HEK293 (cell line): ENCODE results near the gene IDI2.

Source experiments
- CTCF ChIA-PET: fragments of 350-600 bp; formaldehyde crosslinking; extraction: SDS; loops from one replicate; lab custom pipeline; 2021; ENCODE audit warnings: antibody characterized with exemption; lab: Yijun Ruan, JAX
- POLR2A ChIA-PET: fragments of 300-600 bp; formaldehyde crosslinking; extraction: SDS; loops from one replicate; lab custom pipeline; 2020; ENCODE audit warnings: antibody characterized with exemption, inconsistent platforms; lab: Yijun Ruan, JAX
- H3K27ac ChIP-seq: fragments of 200-500 bp; sonication (Bioruptor generic); 2 replicates; pipeline ENCODE4 v1.5.1; 2014; ENCODE audit warnings: low read depth, low read length, control low read depth, inconsistent platforms; ENCODE audit errors: extremely low read depth
- H3K36me3 ChIP-seq, 2 experiments: fragments of 200-500 bp in 1 of 2; sonication (Bioruptor generic) in 1 of 2; 1 replicate in 1 of 2; 2 replicates in 1 of 2; pipeline ENCODE4 v1.5.1; 2014 to 2017; ENCODE audit warnings: inconsistent platforms in 2 of 2, low read length in 2 of 2; ENCODE audit not compliant: control insufficient read depth in 2 of 2, insufficient read depth in 1 of 2
- H3K4me1 ChIP-seq: fragments of 200-500 bp; sonication (Bioruptor generic); 2 replicates; pipeline ENCODE4 v1.5.1; 2014; ENCODE audit warnings: mild to moderate bottlenecking, low read length, inconsistent platforms; ENCODE audit not compliant: control insufficient read depth, insufficient read depth
- H3K4me3 ChIP-seq: 2 replicates; pipeline ENCODE4 v1.5.1; 2011; ENCODE audit warnings: low read depth, mild to moderate bottlenecking, control low read depth, low read length, moderate library complexity
- H3K9me3 ChIP-seq: fragments of 200-500 bp; sonication (Bioruptor generic); 2 replicates; pipeline ENCODE4 v1.5.1; 2014; ENCODE audit warnings: low read depth, low read length, inconsistent platforms; ENCODE audit not compliant: control insufficient read depth, insufficient read depth
- EGR2 ChIP-seq: fragments of 450-650 bp; formaldehyde crosslinking; IDR thresholded peaks from 2 replicates; pipeline ENCODE4 v1.5.1; 2016; ENCODE audit warnings: low read depth, missing biosample characterization, missing genetic modification characterization
- HOXC10 ChIP-seq: sonication (generic); formaldehyde crosslinking; IDR thresholded peaks from 2 replicates; pipeline ENCODE4 v1.8.1; 2023; ENCODE audit warnings: mild to moderate bottlenecking, missing genetic modification reagents
- KLF9 ChIP-seq: fragments of 450-650 bp; formaldehyde crosslinking; IDR thresholded peaks from 2 replicates; pipeline ENCODE4 v1.5.1; 2016; ENCODE audit warnings: missing biosample characterization, missing genetic modification characterization, low read depth
- MEIS1 ChIP-seq: sonication (generic); formaldehyde crosslinking; IDR thresholded peaks from 2 replicates; pipeline ENCODE4 v1.8.1; 2022; ENCODE audit warnings: missing genetic modification reagents, mild to moderate bottlenecking, borderline replicate concordance
- REPIN1 ChIP-seq: fragments of 450-650 bp; formaldehyde crosslinking; IDR thresholded peaks from 2 replicates; pipeline ENCODE4 v1.5.1; 2017; ENCODE audit warnings: missing biosample characterization, missing genetic modification characterization, low read depth
- SETDB1 ChIP-seq: IDR thresholded peaks from one replicate; pipeline ENCODE4 v1.6.1; 2017; ENCODE audit warnings: mild to moderate bottlenecking, low read length, moderate library complexity, mixed read lengths; ENCODE audit not compliant: insufficient read length
- SP7 ChIP-seq: fragments of 450-650 bp; formaldehyde crosslinking; IDR thresholded peaks from 2 replicates; pipeline ENCODE4 v1.5.1; 2016; ENCODE audit warnings: missing biosample characterization, missing genetic modification characterization
- ZBTB17 ChIP-seq: fragments of 450-650 bp; formaldehyde crosslinking; IDR thresholded peaks from 2 replicates; pipeline ENCODE4 v1.5.1; 2016; ENCODE audit warnings: missing biosample characterization, missing genetic modification characterization
- ZBTB21 ChIP-seq: fragments of 450-650 bp; formaldehyde crosslinking; IDR thresholded peaks from 2 replicates; pipeline ENCODE4 v1.5.1; 2017; ENCODE audit warnings: missing biosample characterization, missing genetic modification characterization
- ZFP37 ChIP-seq: fragments of 450-650 bp; formaldehyde crosslinking; IDR thresholded peaks from 2 replicates; pipeline ENCODE4 v1.5.1; 2016; ENCODE audit warnings: missing biosample characterization, missing genetic modification characterization
- ZNF155 ChIP-seq: fragments of 450-650 bp; formaldehyde crosslinking; IDR thresholded peaks from 2 replicates; pipeline ENCODE4 v1.5.1; 2016; ENCODE audit warnings: missing biosample characterization, missing genetic modification characterization
- ZNF416 ChIP-seq: fragments of 450-650 bp; formaldehyde crosslinking; IDR thresholded peaks from 2 replicates; pipeline ENCODE4 v1.5.1; 2016; ENCODE audit warnings: missing biosample characterization, missing genetic modification characterization
- ZNF433 ChIP-seq: fragments of 450-650 bp; formaldehyde crosslinking; IDR thresholded peaks from 2 replicates; pipeline ENCODE4 v1.5.1; 2016; ENCODE audit warnings: missing biosample characterization, missing genetic modification characterization, low read depth
- ZNF558 ChIP-seq: fragments of 450-650 bp; formaldehyde crosslinking; IDR thresholded peaks from 2 replicates; pipeline ENCODE4 v1.5.1; 2016; ENCODE audit warnings: missing biosample characterization, missing genetic modification characterization
- ZNF560 ChIP-seq: fragments of 450-650 bp; formaldehyde crosslinking; IDR thresholded peaks from 2 replicates; pipeline ENCODE4 v1.5.1; 2017; ENCODE audit warnings: missing biosample characterization, missing genetic modification characterization, borderline replicate concordance
- ZNF626 ChIP-seq: fragments of 450-650 bp; sonication (Bioruptor Pico); formaldehyde crosslinking; IDR thresholded peaks from 2 replicates; pipeline ENCODE4 v1.5.1; 2018; ENCODE audit warnings: missing biosample characterization, missing genetic modification characterization, inconsistent platforms
- ZNF654 ChIP-seq: fragments of 450-650 bp; formaldehyde crosslinking; IDR thresholded peaks from 2 replicates; pipeline ENCODE4 v1.5.1; 2016; ENCODE audit warnings: low read depth, missing biosample characterization, missing genetic modification characterization
- ZNF660 ChIP-seq: fragments of 450-650 bp; IDR thresholded peaks from 2 replicates; pipeline ENCODE4 v1.5.1; 2018; ENCODE audit warnings: missing biosample characterization, mild to moderate bottlenecking, missing genetic modification characterization
- ZNF776 ChIP-seq: fragments of 450-650 bp; formaldehyde crosslinking; IDR thresholded peaks from 2 replicates; pipeline ENCODE4 v1.5.0; 2017; ENCODE audit warnings: missing biosample characterization, missing genetic modification characterization, borderline replicate concordance
- ZSCAN30 ChIP-seq: fragments of 450-650 bp; IDR thresholded peaks from 2 replicates; pipeline ENCODE4 v1.5.1; 2018; ENCODE audit warnings: missing biosample characterization, mild to moderate bottlenecking, missing genetic modification characterization, moderate library complexity
- TF ChIP-seq, protein P1 (sequence below): fragments of 450-650 bp; formaldehyde crosslinking; IDR thresholded peaks from 2 replicates; pipeline ENCODE4 v1.5.1; 2017; ENCODE audit warnings: missing biosample characterization, missing genetic modification characterization
- TF ChIP-seq, protein P2 (sequence below): fragments of 450-650 bp; formaldehyde crosslinking; IDR thresholded peaks from 2 replicates; pipeline ENCODE4 v1.5.1; 2016; ENCODE audit warnings: missing biosample characterization, missing genetic modification characterization
- TF ChIP-seq, protein P3 (sequence below): fragments of 450-650 bp; formaldehyde crosslinking; IDR thresholded peaks from 2 replicates; pipeline ENCODE4 v1.5.1; 2016; ENCODE audit warnings: missing biosample characterization, missing genetic modification characterization, borderline replicate concordance
- TF ChIP-seq, protein P4 (sequence below): fragments of 450-650 bp; formaldehyde crosslinking; IDR thresholded peaks from 2 replicates; pipeline ENCODE4 v1.5.1; 2016; ENCODE audit warnings: missing biosample characterization, missing genetic modification characterization

The IDI2 gene

DNA sequence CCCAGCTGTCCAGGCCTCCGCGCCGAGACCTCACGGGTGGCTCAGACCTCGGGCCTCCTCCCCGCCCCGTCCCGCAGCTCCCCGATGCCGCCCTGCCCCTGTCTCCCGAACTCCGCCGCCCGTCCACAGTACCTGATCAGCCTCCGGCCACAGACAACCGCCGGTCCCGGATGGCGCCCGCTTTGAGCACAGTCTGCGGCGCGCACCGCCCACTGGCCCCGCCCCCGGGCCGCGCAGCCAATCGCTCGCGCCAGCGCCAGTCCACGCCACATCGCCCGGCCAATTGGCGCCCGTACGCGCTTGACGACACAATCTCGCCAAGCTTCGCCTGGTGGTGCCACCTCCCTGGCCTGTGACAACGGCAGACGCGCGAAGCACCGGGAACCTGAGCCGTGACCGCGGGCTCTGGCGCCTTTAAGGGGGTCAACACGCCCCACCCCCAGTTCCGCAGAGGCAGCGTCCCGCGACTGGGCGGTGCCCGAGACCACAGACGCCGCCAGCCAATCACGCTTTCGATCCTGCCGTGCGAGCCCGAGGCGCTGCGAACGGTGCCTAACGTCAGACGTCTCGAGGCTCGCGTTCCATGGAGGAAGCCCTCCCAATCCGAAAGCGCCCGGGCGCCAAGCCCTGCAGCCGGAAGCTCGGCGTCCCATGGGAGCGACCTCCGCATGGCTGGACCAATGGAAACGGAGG, 23.2 kb upstream of the IDI2 start, which contains the start of gene IDI1 (continued):
- TF ChIP-seq, protein P1, sequence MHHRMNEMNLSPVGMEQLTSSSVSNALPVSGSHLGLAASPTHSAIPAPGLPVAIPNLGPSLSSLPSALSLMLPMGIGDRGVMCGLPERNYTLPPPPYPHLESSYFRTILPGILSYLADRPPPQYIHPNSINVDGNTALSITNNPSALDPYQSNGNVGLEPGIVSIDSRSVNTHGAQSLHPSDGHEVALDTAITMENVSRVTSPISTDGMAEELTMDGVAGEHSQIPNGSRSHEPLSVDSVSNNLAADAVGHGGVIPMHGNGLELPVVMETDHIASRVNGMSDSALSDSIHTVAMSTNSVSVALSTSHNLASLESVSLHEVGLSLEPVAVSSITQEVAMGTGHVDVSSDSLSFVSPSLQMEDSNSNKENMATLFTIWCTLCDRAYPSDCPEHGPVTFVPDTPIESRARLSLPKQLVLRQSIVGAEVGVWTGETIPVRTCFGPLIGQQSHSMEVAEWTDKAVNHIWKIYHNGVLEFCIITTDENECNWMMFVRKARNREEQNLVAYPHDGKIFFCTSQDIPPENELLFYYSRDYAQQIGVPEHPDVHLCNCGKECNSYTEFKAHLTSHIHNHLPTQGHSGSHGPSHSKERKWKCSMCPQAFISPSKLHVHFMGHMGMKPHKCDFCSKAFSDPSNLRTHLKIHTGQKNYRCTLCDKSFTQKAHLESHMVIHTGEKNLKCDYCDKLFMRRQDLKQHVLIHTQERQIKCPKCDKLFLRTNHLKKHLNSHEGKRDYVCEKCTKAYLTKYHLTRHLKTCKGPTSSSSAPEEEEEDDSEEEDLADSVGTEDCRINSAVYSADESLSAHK (tag by site-specific recombination) = 0 out of 2 replicates have a peak, but pooled peaks have one; percentile 10
- TF ChIP-seq ZNF433 (tag by site-specific recombination) = no peak
- TF ChIP-seq HOXC10 (CRISPR knock-in tag) = no peak
- no peak for TF ChIP-seq SETDB1
- TF ChIP-seq MEIS1 (CRISPR knock-in tag) = no peak
- TF ChIP-seq ZNF560 (tag by site-specific recombination) = no peak

DNA sequence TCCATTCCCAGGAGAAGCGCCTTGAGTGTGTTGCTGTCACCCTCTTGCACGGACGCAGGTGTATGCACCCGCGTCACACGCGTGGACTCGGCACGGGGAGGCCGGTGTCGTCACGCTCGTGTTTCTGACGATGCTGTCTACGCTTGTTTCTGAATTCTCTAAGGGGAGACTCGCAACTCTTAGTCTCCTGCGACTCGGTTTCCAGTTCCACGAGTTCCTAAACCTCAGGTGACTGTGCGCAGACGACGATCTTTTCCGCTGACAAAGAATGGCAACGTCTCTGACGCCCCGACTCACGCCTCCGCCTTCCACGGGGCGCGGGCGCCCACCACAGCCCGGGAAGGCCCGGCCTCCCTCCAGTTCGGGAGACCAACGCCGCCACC, 22.7 kb upstream of the IDI2 start:
- POLR2A ChIA-PET = interaction anchor here (0.6 to 1.7 kb wide), 14 partner anchors 10 to 1064 kb away, joined by 3 to 8 read pairs (median 4); partner anchors contain the start of genes GTPBP4, IDI2 and LARP4B
- peak; percentile 30; the same call in 1 of the 2 replicates for TF ChIP-seq ZNF660 (tag by site-specific recombination)
- TF ChIP-seq ZNF558 (tag by site-specific recombination) = no peak
- TF ChIP-seq ZBTB21 (tag by site-specific recombination) = peak; percentile 66; the same call in 1 of the 2 replicates
- no peak for TF ChIP-seq ZSCAN30
- TF ChIP-seq EGR2 (tag by site-specific recombination) = peak; percentile 84; the same call in 1 of the 2 replicates
- TF ChIP-seq, protein P2, sequence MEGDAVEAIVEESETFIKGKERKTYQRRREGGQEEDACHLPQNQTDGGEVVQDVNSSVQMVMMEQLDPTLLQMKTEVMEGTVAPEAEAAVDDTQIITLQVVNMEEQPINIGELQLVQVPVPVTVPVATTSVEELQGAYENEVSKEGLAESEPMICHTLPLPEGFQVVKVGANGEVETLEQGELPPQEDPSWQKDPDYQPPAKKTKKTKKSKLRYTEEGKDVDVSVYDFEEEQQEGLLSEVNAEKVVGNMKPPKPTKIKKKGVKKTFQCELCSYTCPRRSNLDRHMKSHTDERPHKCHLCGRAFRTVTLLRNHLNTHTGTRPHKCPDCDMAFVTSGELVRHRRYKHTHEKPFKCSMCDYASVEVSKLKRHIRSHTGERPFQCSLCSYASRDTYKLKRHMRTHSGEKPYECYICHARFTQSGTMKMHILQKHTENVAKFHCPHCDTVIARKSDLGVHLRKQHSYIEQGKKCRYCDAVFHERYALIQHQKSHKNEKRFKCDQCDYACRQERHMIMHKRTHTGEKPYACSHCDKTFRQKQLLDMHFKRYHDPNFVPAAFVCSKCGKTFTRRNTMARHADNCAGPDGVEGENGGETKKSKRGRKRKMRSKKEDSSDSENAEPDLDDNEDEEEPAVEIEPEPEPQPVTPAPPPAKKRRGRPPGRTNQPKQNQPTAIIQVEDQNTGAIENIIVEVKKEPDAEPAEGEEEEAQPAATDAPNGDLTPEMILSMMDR (tag by site-specific recombination) = 0 out of 2 replicates have a peak, but pooled peaks have one; percentile 32
- TF ChIP-seq ZNF654 (tag by site-specific recombination) = no peak
- TF ChIP-seq, protein P3, sequence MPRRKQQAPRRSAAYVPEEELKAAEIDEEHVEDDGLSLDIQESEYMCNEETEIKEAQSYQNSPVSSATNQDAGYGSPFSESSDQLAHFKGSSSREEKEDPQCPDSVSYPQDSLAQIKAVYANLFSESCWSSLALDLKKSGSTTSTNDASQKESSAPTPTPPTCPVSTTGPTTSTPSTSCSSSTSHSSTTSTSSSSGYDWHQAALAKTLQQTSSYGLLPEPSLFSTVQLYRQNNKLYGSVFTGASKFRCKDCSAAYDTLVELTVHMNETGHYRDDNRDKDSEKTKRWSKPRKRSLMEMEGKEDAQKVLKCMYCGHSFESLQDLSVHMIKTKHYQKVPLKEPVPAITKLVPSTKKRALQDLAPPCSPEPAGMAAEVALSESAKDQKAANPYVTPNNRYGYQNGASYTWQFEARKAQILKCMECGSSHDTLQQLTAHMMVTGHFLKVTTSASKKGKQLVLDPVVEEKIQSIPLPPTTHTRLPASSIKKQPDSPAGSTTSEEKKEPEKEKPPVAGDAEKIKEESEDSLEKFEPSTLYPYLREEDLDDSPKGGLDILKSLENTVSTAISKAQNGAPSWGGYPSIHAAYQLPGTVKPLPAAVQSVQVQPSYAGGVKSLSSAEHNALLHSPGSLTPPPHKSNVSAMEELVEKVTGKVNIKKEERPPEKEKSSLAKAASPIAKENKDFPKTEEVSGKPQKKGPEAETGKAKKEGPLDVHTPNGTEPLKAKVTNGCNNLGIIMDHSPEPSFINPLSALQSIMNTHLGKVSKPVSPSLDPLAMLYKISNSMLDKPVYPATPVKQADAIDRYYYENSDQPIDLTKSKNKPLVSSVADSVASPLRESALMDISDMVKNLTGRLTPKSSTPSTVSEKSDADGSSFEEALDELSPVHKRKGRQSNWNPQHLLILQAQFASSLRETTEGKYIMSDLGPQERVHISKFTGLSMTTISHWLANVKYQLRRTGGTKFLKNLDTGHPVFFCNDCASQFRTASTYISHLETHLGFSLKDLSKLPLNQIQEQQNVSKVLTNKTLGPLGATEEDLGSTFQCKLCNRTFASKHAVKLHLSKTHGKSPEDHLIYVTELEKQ (tag by site-specific recombination) = 0 out of 2 replicates have a peak, but pooled peaks have one; percentile 6
- CTCF ChIA-PET = no interaction called here
- Histone ChIP-seq H3K27ac (peak overlapping the region; percentile 97), H3K4me3 (peak overlapping the region; percentile 65), H3K9me3 (no peaks in the 10 kb centered on the region), H3K36me3 (peaks cover 2 to 28% of the 10 kb centered on the region in 2 experiments), H3K4me1 (0 out of 2 replicates have a peak, but pooled peaks cover 4% of the 10 kb centered on the region)

DNA sequence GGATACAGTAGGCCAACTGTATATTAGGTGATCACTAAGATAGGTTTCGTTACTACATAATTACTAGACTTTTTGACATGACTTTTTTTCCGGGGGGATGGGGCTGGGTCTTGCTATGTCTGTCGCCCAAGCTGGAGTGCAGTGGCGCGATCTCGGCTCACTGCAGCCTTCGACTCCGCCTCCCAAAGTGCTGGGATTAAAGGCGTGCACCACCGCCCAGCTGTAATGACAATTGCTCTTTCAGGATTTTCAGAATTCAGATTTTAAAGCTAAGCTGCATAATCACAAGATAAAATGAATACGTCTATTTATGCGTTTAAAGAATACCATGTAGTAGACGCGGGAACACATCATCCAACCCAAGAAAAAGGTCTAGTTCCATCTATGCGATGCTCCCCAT, 22.3 kb upstream of the IDI2 start:
- peak overlapping the region; percentile 65 for H3K4me3 ChIP-seq
- H3K9me3 ChIP-seq = no peaks in the 10 kb centered on the region
- ChIA-PET CTCF (no interaction called here), POLR2A (interaction anchor here (0.6 to 1.6 kb wide), 7 partner anchors 10 to 1064 kb away, joined by 3 to 6 read pairs (median 4); partner anchors contain the start of gene IDI2)
- H3K36me3 ChIP-seq = peaks cover 6 to 28% of the 10 kb centered on the region in 2 experiments
- H3K27ac ChIP-seq = peak overlapping the region; percentile 97
- 0 out of 2 replicates have a peak, but pooled peaks cover 4% of the 10 kb centered on the region for H3K4me1 ChIP-seq
- TF ChIP-seq ZFP37 (tag by site-specific recombination) (no peak), ZBTB17 (tag by site-specific recombination) (0 out of 2 replicates have a peak, but pooled peaks have one; percentile 17), REPIN1 (tag by site-specific recombination) (no peak), ZNF626 (tag by site-specific recombination) (no peak), SP7 (no peak), KLF9 (tag by site-specific recombination) (no peak), ZNF155 (no peak), ZNF776 (tag by site-specific recombination) (no peak), ZNF416 (tag by site-specific recombination) (no peak)
- TF ChIP-seq, protein P4, sequence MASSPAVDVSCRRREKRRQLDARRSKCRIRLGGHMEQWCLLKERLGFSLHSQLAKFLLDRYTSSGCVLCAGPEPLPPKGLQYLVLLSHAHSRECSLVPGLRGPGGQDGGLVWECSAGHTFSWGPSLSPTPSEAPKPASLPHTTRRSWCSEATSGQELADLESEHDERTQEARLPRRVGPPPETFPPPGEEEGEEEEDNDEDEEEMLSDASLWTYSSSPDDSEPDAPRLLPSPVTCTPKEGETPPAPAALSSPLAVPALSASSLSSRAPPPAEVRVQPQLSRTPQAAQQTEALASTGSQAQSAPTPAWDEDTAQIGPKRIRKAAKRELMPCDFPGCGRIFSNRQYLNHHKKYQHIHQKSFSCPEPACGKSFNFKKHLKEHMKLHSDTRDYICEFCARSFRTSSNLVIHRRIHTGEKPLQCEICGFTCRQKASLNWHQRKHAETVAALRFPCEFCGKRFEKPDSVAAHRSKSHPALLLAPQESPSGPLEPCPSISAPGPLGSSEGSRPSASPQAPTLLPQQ = no peak
